Measurements from ENCODE around the gene RSPH6A.

The RSPH6A gene

GRCh38 chr19:45764945-45765701, 50.0 kb downstream of the RSPH6A start:
- no peak for TF ChIP-seq CTCF (IDR thresholded peaks at IDR 0.05)

- no peak for TF ChIP-seq CTCF (IDR thresholded peaks at IDR 0.05)
These were observed 50.6 kb downstream of the RSPH6A start for GRCh38 chr19:45764475-45764874.

GRCh38 chr19:45763691-45764294, 51.3 kb downstream of the RSPH6A start:
- no peak for TF ChIP-seq CTCF (IDR thresholded peaks at IDR 0.05)

GRCh38 chr19:45762870-45763631, 52.1 kb downstream of the RSPH6A start:
- no peak for TF ChIP-seq CTCF (IDR thresholded peaks at IDR 0.05)

- no peak for TF ChIP-seq CTCF (IDR thresholded peaks at IDR 0.05)
These were observed 53.4 kb downstream of the RSPH6A start for GRCh38 chr19:45761714-45762113.

GRCh38 chr19:45758921-45759320, 56.2 kb downstream of the RSPH6A start:
- no peak for TF ChIP-seq CTCF (IDR thresholded peaks at IDR 0.05)

- TF ChIP-seq CTCF (IDR thresholded peaks at IDR 0.05), result no peak
These were observed 57.4 kb downstream of the RSPH6A start for GRCh38 chr19:45757695-45758094.
